Transverse colon (tissue), 4 donors: ENCODE measurements around the gene KRT80.

ENCODE experiments used
- CTCF ChIP-seq, 5 experiments: fragments of 200-600 bp in 3 of 5; fragments of 450-650 bp in 2 of 5; sonication (generic) in 3 of 5; IDR thresholded peaks; 1 replicate in 2 of 5; 2 replicates in 3 of 5; pipeline ENCODE4 v1.5.1; 2016 to 2017; ENCODE audit warnings: antibody characterized with exemption in 5 of 5, inconsistent platforms in 3 of 5, mild to moderate bottlenecking in 2 of 5, moderate library complexity in 1 of 5
- EP300 ChIP-seq: sonication (generic); formaldehyde crosslinking; IDR thresholded peaks from one replicate; pipeline ENCODE4 v1.6.1; 2017; ENCODE audit warnings: antibody characterized with exemption, low read depth
- POLR2A ChIP-seq: fragments of 450-650 bp; IDR thresholded peaks from one replicate; pipeline ENCODE4 v1.6.1; 2016; ENCODE audit warnings: antibody characterized with exemption, mild to moderate bottlenecking, moderate library complexity
- POLR2AphosphoS5 ChIP-seq, 3 donors: sonication (generic); formaldehyde crosslinking; IDR thresholded peaks; one replicate each; pipeline ENCODE4 v1.6.1; 2016; ENCODE audit warnings: antibody characterized with exemption in 3 of 3

- no peak for TF ChIP-seq CTCF (IDR thresholded peaks at IDR 0.05)
- no peak for TF ChIP-seq POLR2A
- TF ChIP-seq POLR2AphosphoS5 (IDR thresholded peaks at IDR 0.05): no peak
- TF ChIP-seq EP300: no peak
Measured at GRCh38 chr12:52187206-52187605, 4.6 kb downstream of the KRT80 start.
